ENCODE measurements around the gene BST1.
"Not testable (repeated sequence)": the region's sequence is repeated elsewhere in the genome, so short reads cannot be mapped to it uniquely, and the experiment has no call there.

BST1 gene

DNA sequence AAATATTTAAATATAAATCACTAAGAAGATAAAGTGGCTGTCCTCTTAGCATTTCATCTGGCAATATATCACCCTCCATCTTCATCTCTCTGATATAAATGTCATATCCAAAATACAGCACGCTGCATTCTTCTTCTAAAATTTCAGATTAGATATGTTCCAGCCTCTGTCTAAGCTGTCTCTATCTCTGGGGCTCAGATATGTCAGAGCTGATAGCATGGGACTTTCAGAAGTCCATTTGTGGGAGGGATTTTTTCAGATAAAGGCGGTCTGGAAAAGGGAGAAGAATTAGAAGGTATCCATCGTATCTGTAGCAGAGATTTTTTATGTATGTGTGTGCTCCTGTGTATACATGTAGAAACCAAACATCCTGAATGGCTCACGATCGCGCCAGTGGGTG lies 50.2 kb downstream of the BST1 start:
- DNase-seq = no peak

- no peak for DNase-seq
Observed at GRCh38 chr4:15753786-15754185, 50.9 kb downstream of the BST1 start.

DNA sequence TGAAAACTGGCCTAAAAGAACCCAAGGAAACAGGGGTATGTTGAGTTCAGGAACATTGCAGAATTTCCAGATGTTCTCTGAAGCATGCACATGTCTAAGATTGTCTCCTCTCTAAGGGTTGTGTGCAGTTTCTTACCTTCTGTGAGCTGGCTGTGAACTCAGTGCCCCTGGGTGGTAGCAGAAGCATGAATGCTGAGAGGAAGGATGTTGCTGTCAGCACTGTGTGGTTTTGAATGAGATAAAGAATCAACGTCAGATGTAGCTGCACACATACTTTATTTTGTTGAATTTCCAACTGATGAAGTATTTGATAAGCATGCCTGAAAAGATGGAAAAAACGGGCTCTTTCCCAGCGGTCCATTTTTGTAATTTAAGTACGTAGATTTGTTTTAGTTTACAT lies 51.5 kb downstream of the BST1 start:
- no peak for DNase-seq

GRCh38 chr4:15755321-15756155 lies 52.7 kb downstream of the BST1 start:
- DNase-seq = no peak

- no peak for DNase-seq
Observed at GRCh38 chr4:15756361-15756861, 53.5 kb downstream of the BST1 start.

DNA sequence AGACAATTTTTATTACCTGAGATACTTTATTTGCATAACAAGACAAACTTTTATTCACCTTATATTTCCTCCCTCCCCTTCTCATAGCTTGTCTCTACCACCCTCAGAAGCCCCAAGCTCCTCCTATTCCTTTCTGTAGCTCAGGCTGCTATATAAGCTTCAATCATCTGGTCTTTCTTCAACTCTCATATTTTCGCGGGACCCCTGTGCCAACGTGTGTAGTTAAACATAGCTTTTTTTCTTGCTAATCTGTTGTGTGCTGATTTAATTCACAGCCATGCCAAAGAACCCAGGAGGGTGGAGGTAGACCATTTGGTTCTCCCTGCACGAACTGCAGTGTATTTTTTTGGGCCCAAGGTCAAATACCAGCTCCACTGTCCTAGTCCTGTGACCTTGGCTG lies 54.2 kb downstream of the BST1 start:
- DNase-seq = no peak

DNA sequence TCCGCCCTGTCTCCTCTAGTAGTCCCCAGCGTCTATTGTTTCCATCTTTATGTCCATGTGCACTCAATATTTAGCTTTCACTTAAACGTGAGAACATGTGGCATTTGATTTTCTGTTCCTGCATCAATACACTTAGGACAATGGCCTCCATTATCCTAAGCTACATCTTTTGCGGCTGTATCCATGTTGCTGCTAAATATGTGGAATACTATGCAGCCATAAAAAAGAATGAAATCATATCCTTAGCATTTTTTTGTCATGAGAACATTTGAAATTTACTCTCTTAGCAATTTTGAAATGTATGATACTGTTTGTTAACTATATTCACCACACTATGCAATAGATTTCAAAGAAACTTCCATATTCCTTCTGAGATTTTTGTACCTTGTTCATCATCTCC lies 55.4 kb downstream of the BST1 start:
- no peak for DNase-seq

DNA sequence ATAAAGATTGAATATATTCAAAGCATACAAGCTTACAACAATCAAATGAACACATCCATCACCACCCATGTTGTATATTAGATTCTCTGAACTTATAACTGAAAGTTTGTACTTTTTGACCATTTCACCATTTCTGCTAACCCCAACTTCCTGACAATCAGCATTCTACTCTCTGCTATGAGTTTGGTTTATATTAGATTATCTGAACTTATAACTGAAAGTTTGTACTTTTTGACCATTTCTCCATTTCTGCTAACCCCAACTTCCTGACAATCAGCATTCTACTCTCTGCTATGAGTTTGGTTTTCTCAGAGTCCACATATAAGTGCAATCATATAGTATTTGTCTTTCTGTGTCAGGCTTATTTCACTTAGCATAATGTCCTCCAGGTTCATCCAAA lies 59.6 kb downstream of the BST1 start:
- DNase-seq = not testable (repeated sequence)

- DNase-seq = no peak
Observed at GRCh38 chr4:15765391-15765790, 62.5 kb downstream of the BST1 start.

GRCh38 chr4:15765910-15766697 lies 63.2 kb downstream of the BST1 start:
- no peak for DNase-seq

- no peak for DNase-seq
Observed at GRCh38 chr4:15766821-15767220, 64.0 kb downstream of the BST1 start.

GRCh38 chr4:15769202-15769601 lies 66.3 kb downstream of the BST1 start:
- DNase-seq = no peak

GRCh38 chr4:15771216-15772058 lies 68.6 kb downstream of the BST1 start:
- DNase-seq = no peak

GRCh38 chr4:15774020-15774420 lies 71.2 kb downstream of the BST1 start:
- DNase-seq = no peak

GRCh38 chr4:15776871-15777648 lies 74.2 kb downstream of the BST1 start:
- no peak for DNase-seq

GRCh38 chr4:15777697-15778288 lies 74.9 kb downstream of the BST1 start:
- no peak for DNase-seq

- no peak for DNase-seq
Observed at GRCh38 chr4:15778289-15779241, 75.7 kb downstream of the BST1 start, which contains the start of gene CD38. TSS of gene CD38 (plus strand) at chr4:15778328. CDS start at chr4:15778415, 87 bp downstream.

GRCh38 chr4:15779306-15779705 lies 76.4 kb downstream of the BST1 start:
- DNase-seq = no peak

GRCh38 chr4:15779809-15780208 lies 76.9 kb downstream of the BST1 start:
- DNase-seq = no peak

DNA sequence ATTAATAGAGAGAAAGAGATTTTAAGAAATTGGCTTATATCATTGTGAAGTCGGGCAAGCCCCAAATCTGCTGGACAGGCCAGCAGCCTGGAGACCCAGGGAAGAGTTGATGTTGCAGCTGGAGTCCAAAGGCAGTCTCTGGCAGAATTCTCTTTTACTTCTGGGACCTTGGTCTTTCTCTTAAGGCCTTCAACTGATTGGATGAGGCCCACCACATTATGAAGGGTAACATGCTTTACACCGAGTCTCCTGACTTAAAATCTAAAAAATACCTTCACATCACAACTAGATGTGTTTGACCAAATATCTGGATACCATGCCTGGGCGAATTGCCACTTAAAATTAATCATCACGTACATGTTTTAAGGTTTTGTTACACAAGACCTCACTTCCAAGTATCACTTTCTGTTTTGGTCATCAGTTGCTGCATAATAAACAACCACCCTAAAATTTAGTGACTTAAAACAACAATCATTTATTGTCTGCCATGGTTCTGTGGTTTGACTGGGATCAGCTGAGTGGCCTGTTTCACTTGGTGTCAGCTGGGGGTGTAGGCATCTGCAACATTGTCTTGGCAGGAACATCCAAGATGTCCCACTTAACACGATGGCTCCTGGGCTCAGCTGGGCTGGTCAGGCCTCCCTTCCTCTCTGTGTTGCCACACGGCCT lies 78.7 kb downstream of the BST1 start:
- no peak for DNase-seq

Data from NCI-H526 treated with DMSO at 0.1 percent for 48 hours (cell line).